ENCODE measurements around the gene HOXA9.

The HOXA9 gene

DNA sequence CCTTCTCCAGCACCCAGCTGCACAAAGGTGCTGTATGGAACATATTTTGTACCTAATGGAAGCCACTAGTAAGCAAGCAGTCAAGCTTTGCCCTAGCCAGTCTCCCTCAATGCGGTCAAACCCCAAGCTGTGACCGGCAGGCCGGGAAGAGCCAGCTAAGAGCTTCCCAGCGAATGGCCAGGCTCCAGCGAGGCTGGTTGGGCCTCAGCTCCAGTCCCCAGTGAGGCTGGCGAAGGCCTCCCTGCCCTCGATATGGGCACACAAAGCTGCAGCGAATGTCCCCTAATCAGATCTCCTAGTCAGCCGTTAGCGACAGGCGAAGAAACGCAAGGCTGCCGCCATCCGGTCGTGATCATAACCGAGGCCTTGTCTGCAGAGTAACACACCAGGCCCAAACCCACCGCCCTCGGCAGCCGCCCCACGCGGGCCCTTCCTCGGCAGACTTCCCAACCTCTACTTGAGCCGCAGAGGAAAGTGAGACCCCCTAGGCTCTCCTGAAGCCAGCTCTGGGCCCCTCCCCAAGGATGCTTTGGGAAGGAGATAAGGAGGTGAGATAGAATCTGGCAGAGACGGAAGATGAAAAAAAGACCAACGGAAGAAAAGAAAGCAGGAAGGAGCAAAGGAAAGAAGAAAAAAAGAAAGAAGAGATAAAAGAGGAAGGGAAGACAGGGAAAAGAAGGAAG, 3.1 kb upstream of the HOXA9 start:
- TF ChIP-seq ZNF70 (CRISPR knock-in tag; IDR thresholded peaks at IDR 0.05) (no peak), TCF4 (CRISPR knock-in tag; IDR thresholded peaks at IDR 0.05; ENCODE audit: borderline replicate concordance) (no peak), OSR1 (CRISPR knock-in tag; IDR thresholded peaks at IDR 0.05) (no peak), ISL1 (CRISPR knock-in tag; IDR thresholded peaks at IDR 0.05) (no peak), ZNF8 (CRISPR knock-in tag; IDR thresholded peaks at IDR 0.05) (no peak), TOX (CRISPR knock-in tag; IDR thresholded peaks at IDR 0.05; ENCODE audit: borderline replicate concordance) (no peak), ZFP3 (CRISPR knock-in tag; IDR thresholded peaks at IDR 0.05) (no peak), PPARA (CRISPR knock-in tag; IDR thresholded peaks at IDR 0.05; ENCODE audit: borderline replicate concordance) (no peak), ESRRG (CRISPR knock-in tag; IDR thresholded peaks at IDR 0.05) (no peak), ZNF565 (CRISPR knock-in tag; conservative IDR thresholded peaks at IDR 0.05; ENCODE audit: low read depth) (no peak), GLIS3 (CRISPR knock-in tag; IDR thresholded peaks at IDR 0.05) (no peak), SNAI2 (CRISPR knock-in tag; IDR thresholded peaks at IDR 0.05) (no peak), ZFP30 (CRISPR knock-in tag; IDR thresholded peaks at IDR 0.05) (no peak), RARB (CRISPR knock-in tag; IDR thresholded peaks at IDR 0.05) (no peak), ZC3H10 (CRISPR knock-in tag; IDR thresholded peaks at IDR 0.05) (no peak)
- TF ChIP-seq, protein P1, sequence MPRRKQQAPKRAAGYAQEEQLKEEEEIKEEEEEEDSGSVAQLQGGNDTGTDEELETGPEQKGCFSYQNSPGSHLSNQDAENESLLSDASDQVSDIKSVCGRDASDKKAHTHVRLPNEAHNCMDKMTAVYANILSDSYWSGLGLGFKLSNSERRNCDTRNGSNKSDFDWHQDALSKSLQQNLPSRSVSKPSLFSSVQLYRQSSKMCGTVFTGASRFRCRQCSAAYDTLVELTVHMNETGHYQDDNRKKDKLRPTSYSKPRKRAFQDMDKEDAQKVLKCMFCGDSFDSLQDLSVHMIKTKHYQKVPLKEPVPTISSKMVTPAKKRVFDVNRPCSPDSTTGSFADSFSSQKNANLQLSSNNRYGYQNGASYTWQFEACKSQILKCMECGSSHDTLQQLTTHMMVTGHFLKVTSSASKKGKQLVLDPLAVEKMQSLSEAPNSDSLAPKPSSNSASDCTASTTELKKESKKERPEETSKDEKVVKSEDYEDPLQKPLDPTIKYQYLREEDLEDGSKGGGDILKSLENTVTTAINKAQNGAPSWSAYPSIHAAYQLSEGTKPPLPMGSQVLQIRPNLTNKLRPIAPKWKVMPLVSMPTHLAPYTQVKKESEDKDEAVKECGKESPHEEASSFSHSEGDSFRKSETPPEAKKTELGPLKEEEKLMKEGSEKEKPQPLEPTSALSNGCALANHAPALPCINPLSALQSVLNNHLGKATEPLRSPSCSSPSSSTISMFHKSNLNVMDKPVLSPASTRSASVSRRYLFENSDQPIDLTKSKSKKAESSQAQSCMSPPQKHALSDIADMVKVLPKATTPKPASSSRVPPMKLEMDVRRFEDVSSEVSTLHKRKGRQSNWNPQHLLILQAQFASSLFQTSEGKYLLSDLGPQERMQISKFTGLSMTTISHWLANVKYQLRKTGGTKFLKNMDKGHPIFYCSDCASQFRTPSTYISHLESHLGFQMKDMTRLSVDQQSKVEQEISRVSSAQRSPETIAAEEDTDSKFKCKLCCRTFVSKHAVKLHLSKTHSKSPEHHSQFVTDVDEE (CRISPR knock-in tag; IDR thresholded peaks at IDR 0.05), result no peak
- TF ChIP-seq, protein P2, sequence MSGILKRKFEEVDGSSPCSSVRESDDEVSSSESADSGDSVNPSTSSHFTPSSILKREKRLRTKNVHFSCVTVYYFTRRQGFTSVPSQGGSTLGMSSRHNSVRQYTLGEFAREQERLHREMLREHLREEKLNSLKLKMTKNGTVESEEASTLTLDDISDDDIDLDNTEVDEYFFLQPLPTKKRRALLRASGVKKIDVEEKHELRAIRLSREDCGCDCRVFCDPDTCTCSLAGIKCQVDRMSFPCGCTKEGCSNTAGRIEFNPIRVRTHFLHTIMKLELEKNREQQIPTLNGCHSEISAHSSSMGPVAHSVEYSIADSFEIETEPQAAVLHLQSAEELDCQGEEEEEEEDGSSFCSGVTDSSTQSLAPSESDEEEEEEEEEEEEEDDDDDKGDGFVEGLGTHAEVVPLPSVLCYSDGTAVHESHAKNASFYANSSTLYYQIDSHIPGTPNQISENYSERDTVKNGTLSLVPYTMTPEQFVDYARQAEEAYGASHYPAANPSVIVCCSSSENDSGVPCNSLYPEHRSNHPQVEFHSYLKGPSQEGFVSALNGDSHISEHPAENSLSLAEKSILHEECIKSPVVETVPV (CRISPR knock-in tag; IDR thresholded peaks at IDR 0.05), result no peak
- TF ChIP-seq, protein P3, sequence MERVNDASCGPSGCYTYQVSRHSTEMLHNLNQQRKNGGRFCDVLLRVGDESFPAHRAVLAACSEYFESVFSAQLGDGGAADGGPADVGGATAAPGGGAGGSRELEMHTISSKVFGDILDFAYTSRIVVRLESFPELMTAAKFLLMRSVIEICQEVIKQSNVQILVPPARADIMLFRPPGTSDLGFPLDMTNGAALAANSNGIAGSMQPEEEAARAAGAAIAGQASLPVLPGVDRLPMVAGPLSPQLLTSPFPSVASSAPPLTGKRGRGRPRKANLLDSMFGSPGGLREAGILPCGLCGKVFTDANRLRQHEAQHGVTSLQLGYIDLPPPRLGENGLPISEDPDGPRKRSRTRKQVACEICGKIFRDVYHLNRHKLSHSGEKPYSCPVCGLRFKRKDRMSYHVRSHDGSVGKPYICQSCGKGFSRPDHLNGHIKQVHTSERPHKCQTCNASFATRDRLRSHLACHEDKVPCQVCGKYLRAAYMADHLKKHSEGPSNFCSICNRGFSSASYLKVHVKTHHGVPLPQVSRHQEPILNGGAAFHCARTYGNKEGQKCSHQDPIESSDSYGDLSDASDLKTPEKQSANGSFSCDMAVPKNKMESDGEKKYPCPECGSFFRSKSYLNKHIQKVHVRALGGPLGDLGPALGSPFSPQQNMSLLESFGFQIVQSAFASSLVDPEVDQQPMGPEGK (CRISPR knock-in tag; IDR thresholded peaks at IDR 0.05; ENCODE audit: borderline replicate concordance), result no peak
- TF ChIP-seq, protein P4, sequence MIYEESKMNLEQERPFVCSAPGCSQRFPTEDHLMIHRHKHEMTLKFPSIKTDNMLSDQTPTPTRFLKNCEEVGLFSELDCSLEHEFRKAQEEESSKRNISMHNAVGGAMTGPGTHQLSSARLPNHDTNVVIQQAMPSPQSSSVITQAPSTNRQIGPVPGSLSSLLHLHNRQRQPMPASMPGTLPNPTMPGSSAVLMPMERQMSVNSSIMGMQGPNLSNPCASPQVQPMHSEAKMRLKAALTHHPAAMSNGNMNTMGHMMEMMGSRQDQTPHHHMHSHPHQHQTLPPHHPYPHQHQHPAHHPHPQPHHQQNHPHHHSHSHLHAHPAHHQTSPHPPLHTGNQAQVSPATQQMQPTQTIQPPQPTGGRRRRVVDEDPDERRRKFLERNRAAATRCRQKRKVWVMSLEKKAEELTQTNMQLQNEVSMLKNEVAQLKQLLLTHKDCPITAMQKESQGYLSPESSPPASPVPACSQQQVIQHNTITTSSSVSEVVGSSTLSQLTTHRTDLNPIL (CRISPR knock-in tag; IDR thresholded peaks at IDR 0.05; ENCODE audit: low read depth), result no peak
- no peak for ATAC-seq

DNA sequence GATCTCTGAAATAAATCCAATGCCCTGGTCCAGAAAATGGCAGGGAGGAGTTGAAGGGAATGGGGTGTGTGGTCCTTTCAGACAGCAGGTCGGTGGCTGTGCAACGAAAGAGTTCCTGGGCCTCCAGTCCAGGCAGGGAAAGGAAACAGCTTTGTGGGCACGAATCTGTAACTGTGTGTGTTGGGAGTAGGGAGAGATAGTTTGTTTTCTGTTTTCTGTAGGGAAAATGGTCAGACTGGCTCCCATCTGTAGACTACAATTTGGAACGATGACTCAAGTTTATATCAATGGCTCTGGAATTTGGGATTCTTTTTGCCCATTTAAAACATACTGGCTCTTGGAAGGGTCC, 2.6 kb upstream of the HOXA9 start:
- TF ChIP-seq BACH2 (CRISPR knock-in tag; IDR thresholded peaks at IDR 0.05; ENCODE audit: borderline replicate concordance) (no peak), ZFP30 (CRISPR knock-in tag; IDR thresholded peaks at IDR 0.05) (no peak), ZNF70 (CRISPR knock-in tag; IDR thresholded peaks at IDR 0.05) (no peak), RARB (CRISPR knock-in tag; IDR thresholded peaks at IDR 0.05) (no peak), SNAI2 (CRISPR knock-in tag; IDR thresholded peaks at IDR 0.05) (no peak), ZC3H10 (CRISPR knock-in tag; IDR thresholded peaks at IDR 0.05) (no peak), ARNTL (CRISPR knock-in tag; IDR thresholded peaks at IDR 0.05; ENCODE audit: borderline replicate concordance, low read depth) (no peak), ZNF565 (CRISPR knock-in tag; conservative IDR thresholded peaks at IDR 0.05; ENCODE audit: low read depth) (no peak), ISL1 (CRISPR knock-in tag; IDR thresholded peaks at IDR 0.05) (no peak), PPARA (CRISPR knock-in tag; IDR thresholded peaks at IDR 0.05; ENCODE audit: borderline replicate concordance) (no peak), TCF4 (CRISPR knock-in tag; IDR thresholded peaks at IDR 0.05; ENCODE audit: borderline replicate concordance) (no peak), CSDC2 (CRISPR knock-in tag; IDR thresholded peaks at IDR 0.05) (no peak), TOX (CRISPR knock-in tag; IDR thresholded peaks at IDR 0.05; ENCODE audit: borderline replicate concordance) (no peak), OSR1 (CRISPR knock-in tag; IDR thresholded peaks at IDR 0.05) (no peak)
- TF ChIP-seq, protein P5, sequence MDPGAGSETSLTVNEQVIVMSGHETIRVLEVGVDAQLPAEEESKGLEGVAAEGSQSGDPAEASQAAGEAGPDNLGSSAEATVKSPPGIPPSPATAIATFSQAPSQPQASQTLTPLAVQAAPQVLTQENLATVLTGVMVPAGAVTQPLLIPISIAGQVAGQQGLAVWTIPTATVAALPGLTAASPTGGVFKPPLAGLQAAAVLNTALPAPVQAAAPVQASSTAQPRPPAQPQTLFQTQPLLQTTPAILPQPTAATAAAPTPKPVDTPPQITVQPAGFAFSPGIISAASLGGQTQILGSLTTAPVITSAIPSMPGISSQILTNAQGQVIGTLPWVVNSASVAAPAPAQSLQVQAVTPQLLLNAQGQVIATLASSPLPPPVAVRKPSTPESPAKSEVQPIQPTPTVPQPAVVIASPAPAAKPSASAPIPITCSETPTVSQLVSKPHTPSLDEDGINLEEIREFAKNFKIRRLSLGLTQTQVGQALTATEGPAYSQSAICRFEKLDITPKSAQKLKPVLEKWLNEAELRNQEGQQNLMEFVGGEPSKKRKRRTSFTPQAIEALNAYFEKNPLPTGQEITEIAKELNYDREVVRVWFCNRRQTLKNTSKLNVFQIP (CRISPR knock-in tag; IDR thresholded peaks at IDR 0.05; ENCODE audit: borderline replicate concordance, low read depth), result no peak
- TF ChIP-seq, protein P4 (CRISPR knock-in tag; IDR thresholded peaks at IDR 0.05; ENCODE audit: low read depth), result no peak
- ATAC-seq, result no peak
